M059J (cell line): Measurements from ENCODE around the gene CD4. TPM values are rescaled to one million over a fixed set of nuclear protein-coding genes. Genes with fewer than 3 reads are reported as not detected.

Source experiments
- DNase-seq: peaks from one replicate; pipeline ENCODE4 v3.0.0-alpha.2; 2012; ENCODE audit warnings: low read depth
- total RNA-seq: library from RNA; depleted of rRNA; stranded (reverse); fragments of >200 nt; shearing (Covaris generic); gene quantifications from 2 replicates; pipeline ENCODE4 v1.2.3, GENCODE V29; 2014

CD4 gene
- total RNA-seq, 1 experiment from 2014 or later: not detected

GRCh38 chr12:6813363-6813762 is 24.0 kb downstream of the CD4 start:
- DNase-seq: no peak

GRCh38 chr12:6816598-6816997 is 27.3 kb downstream of the CD4 start:
- DNase-seq: no peak

- DNase-seq: no peak
These were observed 27.8 kb downstream of the CD4 start for GRCh38 chr12:6817098-6817497.

- DNase-seq: no peak
These were observed 28.4 kb downstream of the CD4 start for GRCh38 chr12:6817662-6818157.

GRCh38 chr12:6818222-6818621 is 28.9 kb downstream of the CD4 start:
- no peak for DNase-seq

GRCh38 chr12:6818645-6819044 is 29.3 kb downstream of the CD4 start:
- DNase-seq: no peak

GRCh38 chr12:6819106-6820030 is 30.0 kb downstream of the CD4 start:
- DNase-seq: no peak

GRCh38 chr12:6820166-6820565 is 30.8 kb downstream of the CD4 start:
- DNase-seq: no peak

GRCh38 chr12:6821591-6822425 is 32.5 kb downstream of the CD4 start, which contains the start of gene GPR162:
Gene GPR162 (plus strand): TSS chr12:6821821. CDS start chr12:6823899, 2,078 bp downstream.
- no peak for DNase-seq

GRCh38 chr12:6822426-6823135 is 33.3 kb downstream of the CD4 start:
- no peak for DNase-seq

GRCh38 chr12:6823182-6824084 is 34.1 kb downstream of the CD4 start:
- peak; percentile 12 for DNase-seq

GRCh38 chr12:6824085-6824775 is 34.9 kb downstream of the CD4 start:
- no peak for DNase-seq

GRCh38 chr12:6824901-6825381 is 35.6 kb downstream of the CD4 start:
- DNase-seq: peak; percentile 44

GRCh38 chr12:6825398-6826124 is 36.2 kb downstream of the CD4 start:
- peak; percentile 69 for DNase-seq

GRCh38 chr12:6826125-6826733 is 36.9 kb downstream of the CD4 start:
- no peak for DNase-seq

GRCh38 chr12:6826734-6827436 is 37.6 kb downstream of the CD4 start:
- DNase-seq: no peak

GRCh38 chr12:6827437-6827911 is 38.1 kb downstream of the CD4 start:
- peak; percentile 76 for DNase-seq
